ENCODE results near the gene FCRLA.
A peak's percentile ranks its signal among the peaks of the same experiment; 100 is the strongest.

DNA sequence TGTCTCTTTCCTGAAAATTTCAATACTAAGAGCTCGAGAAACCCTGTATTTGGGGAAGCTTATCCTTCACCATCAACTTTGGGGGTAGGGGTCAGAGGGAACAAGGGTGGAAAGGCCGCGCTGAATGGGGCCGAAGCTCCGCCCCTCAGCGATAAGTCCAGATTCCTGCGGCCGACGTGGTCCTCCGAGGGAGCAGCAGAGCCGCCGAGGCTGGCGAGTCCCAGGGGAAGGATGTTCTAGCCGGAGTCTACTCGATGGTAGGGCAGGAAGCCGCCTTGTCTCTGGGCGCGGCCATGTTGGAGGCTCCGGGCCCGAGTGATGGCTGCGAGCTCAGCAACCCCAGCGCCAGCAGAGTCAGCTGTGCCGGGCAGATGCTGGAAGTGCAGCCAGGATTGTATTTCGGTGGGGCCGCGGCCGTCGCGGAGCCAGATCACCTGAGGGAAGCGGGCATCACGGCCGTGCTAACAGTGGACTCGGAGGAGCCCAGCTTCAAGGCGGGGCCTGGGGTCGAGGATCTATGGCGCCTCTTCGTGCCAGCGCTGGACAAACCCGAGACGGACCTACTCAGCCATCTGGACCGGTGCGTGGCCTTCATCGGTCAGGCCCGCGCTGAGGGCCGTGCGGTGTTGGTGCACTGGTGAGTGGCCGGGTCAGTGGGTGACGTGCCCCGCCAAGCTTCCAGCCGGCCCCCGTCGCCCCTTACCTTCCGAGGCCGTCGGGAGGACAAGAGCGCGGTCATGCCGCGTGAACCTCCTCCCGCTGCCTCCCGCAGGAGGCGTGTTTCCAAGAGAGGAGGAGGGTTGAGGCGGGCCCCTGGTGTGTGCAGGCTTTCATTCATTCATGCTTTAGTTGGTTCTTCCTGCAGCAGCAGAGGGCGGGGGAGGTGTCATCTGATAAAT is 42.7 kb downstream of the FCRLA start, which contains the start of gene DUSP12:
- TF ChIP-seq, protein P1, sequence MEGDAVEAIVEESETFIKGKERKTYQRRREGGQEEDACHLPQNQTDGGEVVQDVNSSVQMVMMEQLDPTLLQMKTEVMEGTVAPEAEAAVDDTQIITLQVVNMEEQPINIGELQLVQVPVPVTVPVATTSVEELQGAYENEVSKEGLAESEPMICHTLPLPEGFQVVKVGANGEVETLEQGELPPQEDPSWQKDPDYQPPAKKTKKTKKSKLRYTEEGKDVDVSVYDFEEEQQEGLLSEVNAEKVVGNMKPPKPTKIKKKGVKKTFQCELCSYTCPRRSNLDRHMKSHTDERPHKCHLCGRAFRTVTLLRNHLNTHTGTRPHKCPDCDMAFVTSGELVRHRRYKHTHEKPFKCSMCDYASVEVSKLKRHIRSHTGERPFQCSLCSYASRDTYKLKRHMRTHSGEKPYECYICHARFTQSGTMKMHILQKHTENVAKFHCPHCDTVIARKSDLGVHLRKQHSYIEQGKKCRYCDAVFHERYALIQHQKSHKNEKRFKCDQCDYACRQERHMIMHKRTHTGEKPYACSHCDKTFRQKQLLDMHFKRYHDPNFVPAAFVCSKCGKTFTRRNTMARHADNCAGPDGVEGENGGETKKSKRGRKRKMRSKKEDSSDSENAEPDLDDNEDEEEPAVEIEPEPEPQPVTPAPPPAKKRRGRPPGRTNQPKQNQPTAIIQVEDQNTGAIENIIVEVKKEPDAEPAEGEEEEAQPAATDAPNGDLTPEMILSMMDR (optimal IDR thresholded peaks at IDR 0.05 in 1 of 3, IDR thresholded peaks at IDR 0.05 in 1 of 3, conservative IDR thresholded peaks at IDR 0.05 in 1 of 3; ENCODE audit: extremely low read depth in 1 of 3, insufficient read depth in 2 of 3, low read length in 3 of 3): peak in 2 of 3 experiments; percentile 16 to 64
- no peak for TF ChIP-seq EZH2 (IDR thresholded peaks at IDR 0.05; ENCODE audit: low read length)
